Transverse colon (tissue), 3 donors: Measurements from ENCODE around the gene EXOSC1.

Experiments used
- CTCF ChIP-seq, 5 experiments: fragments of 200-600 bp in 3 of 5; fragments of 450-650 bp in 2 of 5; sonication (generic) in 3 of 5; IDR thresholded peaks; 1 replicate in 2 of 5; 2 replicates in 3 of 5; pipeline ENCODE4 v1.5.1; 2016 to 2017; ENCODE audit warnings: antibody characterized with exemption in 5 of 5, inconsistent platforms in 3 of 5, mild to moderate bottlenecking in 2 of 5, moderate library complexity in 1 of 5
- POLR2A ChIP-seq: fragments of 450-650 bp; IDR thresholded peaks from one replicate; pipeline ENCODE4 v1.6.1; 2016; ENCODE audit warnings: antibody characterized with exemption, mild to moderate bottlenecking, moderate library complexity

- TF ChIP-seq POLR2A (no peak), CTCF (IDR thresholded peaks at IDR 0.05) (no peak)
Measured at GRCh38 chr10:97459111-97459510, 13.3 kb upstream of the EXOSC1 start.
